Astrocyte of the cerebellum (primary cell): Measurements from ENCODE around the gene PLPPR1.
A peak's percentile ranks its signal among the peaks of the same experiment; 100 is the strongest.

Experiments
- DNase-seq: peaks from one replicate; pipeline ENCODE4 v3.0.0-alpha.2; 2011; ENCODE audit warnings: low read depth
- H3K4me3 ChIP-seq: 2 replicates; pipeline ENCODE4 v1.5.1; 2011; ENCODE audit warnings: mild to moderate bottlenecking, low read depth, low read length, moderate library complexity
- in situ Hi-C: cut with HindIII; loops from 2 replicates; pipeline ENCODE4 v1.10.0; 2017; ENCODE audit warnings: low sequenced_read_pairs
- TF ChIP-seq, protein P1 (sequence below): IDR thresholded peaks from 2 replicates; pipeline ENCODE4 v1.5.1; 2012; ENCODE audit warnings: low read length, low read depth, moderate library complexity, mild to moderate bottlenecking; ENCODE audit errors: missing control alignments

PLPPR1 gene

DNA sequence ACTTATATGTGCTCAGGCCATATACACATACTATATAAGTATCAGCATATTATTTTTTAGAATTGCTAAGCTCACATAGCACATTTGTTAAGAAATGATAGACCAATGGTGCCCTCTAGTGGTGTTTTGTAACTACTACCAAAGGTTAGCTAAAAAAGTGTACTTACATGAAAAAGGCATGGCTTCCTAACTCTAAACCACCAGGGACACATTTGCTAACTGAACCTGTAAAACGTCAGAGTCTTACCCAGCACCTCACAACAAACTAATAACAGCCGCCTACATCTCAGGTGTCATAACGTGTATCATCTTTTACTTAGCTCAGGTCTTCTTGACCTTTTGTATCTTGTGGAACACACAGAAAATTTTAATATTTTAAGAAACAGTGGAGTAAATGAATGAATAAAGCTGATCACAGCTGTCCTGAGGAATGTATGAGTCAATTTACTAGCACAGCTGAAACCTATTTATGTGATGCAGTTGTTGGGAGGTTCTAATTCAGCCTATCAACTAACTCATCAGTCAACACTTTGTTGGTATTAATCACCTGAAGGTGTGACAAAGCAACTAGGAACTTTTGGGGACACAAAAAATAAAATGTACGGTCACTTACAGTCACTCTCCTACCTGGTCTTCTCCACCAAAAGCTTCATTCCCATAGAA is 283.4 kb downstream of the PLPPR1 start:
- in situ Hi-C loops: no loop called here
- TF ChIP-seq, protein P1, sequence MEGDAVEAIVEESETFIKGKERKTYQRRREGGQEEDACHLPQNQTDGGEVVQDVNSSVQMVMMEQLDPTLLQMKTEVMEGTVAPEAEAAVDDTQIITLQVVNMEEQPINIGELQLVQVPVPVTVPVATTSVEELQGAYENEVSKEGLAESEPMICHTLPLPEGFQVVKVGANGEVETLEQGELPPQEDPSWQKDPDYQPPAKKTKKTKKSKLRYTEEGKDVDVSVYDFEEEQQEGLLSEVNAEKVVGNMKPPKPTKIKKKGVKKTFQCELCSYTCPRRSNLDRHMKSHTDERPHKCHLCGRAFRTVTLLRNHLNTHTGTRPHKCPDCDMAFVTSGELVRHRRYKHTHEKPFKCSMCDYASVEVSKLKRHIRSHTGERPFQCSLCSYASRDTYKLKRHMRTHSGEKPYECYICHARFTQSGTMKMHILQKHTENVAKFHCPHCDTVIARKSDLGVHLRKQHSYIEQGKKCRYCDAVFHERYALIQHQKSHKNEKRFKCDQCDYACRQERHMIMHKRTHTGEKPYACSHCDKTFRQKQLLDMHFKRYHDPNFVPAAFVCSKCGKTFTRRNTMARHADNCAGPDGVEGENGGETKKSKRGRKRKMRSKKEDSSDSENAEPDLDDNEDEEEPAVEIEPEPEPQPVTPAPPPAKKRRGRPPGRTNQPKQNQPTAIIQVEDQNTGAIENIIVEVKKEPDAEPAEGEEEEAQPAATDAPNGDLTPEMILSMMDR: peak; percentile 34
- no peak overlapping the region for H3K4me3 ChIP-seq
- DNase-seq: peak; percentile 84

DNA sequence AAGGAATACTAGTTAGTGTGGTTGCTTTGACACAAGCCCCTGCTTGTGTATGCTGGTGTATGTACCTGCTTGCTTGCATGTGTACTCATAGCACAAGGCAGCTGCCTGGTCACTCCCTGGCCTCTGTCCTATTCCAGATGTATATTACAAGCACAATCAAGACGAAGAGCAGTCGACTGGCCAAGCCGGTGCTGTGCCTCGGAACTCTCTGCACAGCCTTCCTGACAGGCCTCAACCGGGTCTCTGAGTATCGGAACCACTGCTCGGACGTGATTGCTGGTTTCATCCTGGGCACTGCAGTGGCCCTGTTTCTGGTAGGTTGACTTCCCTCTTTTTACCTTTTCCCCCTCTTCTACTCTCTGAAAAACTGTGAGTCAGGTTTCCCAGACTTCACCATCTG is 284.1 kb downstream of the PLPPR1 start:
- in situ Hi-C loops: no loop called here
- TF ChIP-seq, protein P1: no peak
- DNase-seq: no peak
- H3K4me3 ChIP-seq: no peak overlapping the region

DNA sequence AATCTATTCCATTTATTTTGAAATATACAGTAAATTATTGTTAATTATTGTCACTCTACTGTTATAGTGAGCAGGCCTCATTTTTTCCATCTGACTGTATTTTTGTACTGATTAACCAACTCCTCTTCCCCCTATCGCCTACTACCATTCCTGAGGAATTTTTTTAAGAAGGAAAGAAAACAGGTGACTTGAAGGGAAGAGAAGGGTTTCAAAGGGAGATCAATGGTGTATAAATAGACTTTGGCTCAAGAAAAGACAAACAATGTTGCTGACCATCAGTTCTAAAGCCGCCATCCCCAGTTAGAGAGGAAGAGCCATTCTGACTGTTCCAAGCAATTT is 286.6 kb downstream of the PLPPR1 start:
- DNase-seq: no peak
- H3K4me3 ChIP-seq: no peak overlapping the region
- TF ChIP-seq, protein P1: no peak
- in situ Hi-C loops: no loop called here

DNA sequence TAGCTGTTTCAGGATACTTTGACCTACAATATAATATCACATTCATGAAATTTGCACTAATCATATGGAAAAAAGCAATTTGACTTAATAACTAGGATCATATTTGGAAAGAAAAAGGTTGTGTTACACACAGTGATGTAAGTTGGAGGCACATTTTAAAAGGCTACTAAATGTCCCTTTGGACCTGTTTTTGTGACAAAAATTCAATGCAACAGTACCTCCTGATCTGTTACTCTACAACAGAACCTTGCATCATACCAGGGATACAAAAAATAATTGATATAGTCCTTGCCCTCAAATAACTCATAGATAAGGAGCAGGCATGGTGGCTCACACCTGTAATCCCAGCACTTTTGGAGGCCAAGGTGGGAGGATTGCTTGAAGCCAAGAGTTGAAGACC is 289.2 kb downstream of the PLPPR1 start:
- DNase-seq: no peak
- H3K4me3 ChIP-seq: no peak overlapping the region
- TF ChIP-seq, protein P1: no peak
- in situ Hi-C loops: no loop called here

DNA sequence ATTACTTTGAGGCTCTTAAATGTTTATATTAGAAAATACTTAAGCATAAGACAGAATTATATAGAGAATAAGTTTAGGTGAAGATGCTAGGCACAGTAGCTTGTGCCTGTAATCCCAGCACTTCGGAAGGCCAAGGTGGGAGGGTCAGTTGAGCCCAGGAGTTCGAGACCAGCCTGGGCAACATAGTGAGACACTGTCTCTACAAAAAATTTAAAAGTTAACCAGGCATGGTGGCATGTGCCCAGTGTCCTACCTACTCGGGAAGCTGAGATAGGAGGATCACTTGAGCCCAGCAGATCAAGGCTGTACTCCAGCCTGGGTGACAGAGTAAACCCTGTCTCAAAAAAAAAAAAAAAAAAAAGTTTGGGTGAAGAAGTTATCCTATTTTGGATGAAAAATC is 294.6 kb downstream of the PLPPR1 start:
- TF ChIP-seq, protein P1: no peak
- in situ Hi-C loops: no loop called here
- no peak for DNase-seq
- no peak overlapping the region for H3K4me3 ChIP-seq

DNA sequence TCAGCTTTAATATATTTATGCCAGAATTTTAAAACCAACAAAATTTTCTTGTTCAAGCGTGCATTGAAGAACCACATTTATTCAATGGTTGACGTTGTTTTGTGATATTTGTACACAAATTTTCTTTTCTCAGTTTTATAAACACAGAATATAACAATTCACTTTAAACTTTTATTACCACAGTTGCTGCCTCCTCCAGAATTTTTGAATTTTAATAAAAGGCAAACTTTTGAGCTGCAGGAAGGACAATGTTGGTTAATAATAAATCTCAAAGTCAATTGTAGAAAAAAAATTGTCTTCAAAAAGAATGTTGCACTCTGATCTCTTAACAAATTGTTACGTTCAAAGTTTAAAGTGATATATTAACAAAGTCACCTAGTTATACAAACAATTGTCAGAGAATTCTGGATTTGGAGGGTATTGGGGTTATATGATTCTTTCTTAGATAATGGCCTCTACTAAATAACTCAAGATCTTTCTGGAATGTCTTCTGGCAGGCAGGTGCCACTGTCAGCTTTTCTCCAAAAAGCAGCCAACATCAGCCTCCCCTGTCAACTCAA is 295.8 kb downstream of the PLPPR1 start:
- in situ Hi-C loops: no loop called here
- TF ChIP-seq, protein P1: no peak
- no peak overlapping the region for H3K4me3 ChIP-seq
- no peak for DNase-seq
